Fibroblast of villous mesenchyme (primary cell): ENCODE results near the gene GLRX3. TPM values are rescaled to one million over a fixed set of nuclear protein-coding genes. Genes with fewer than 3 reads are reported as not detected.

Experiments used
- DNase-seq: peaks from one replicate; pipeline ENCODE4 v3.0.0-alpha.2; 2010; ENCODE audit warnings: low read depth
- H3K4me3 ChIP-seq: 2 replicates; pipeline ENCODE4 v1.5.1; 2011; ENCODE audit warnings: low read depth, mild to moderate bottlenecking, low read length
- CTCF ChIP-seq: IDR thresholded peaks from 2 replicates; pipeline ENCODE4 v1.5.1; 2012; ENCODE audit warnings: low read depth, mild to moderate bottlenecking, low read length; ENCODE audit not compliant: insufficient read depth
- total RNA-seq: library from RNA; depleted of rRNA; stranded (reverse); fragments of >200 nt; gene quantifications from 2 replicates; pipeline ENCODE4 v1.2.3, GENCODE V29; 2012

Gene GLRX3
- total RNA-seq, 1 donor: 75.6 TPM

- H3K4me3 ChIP-seq: no peak overlapping the region
- TF ChIP-seq CTCF: peak; percentile 37
- peak; percentile 26 for DNase-seq
Measured at GRCh38 chr10:130160775-130161174, 24.6 kb downstream of the GLRX3 start.

GRCh38 chr10:130161331-130161730, 25.1 kb downstream of the GLRX3 start:
- H3K4me3 ChIP-seq: no peak overlapping the region
- TF ChIP-seq CTCF: no peak
- DNase-seq: peak; percentile 9

GRCh38 chr10:130167193-130167592, 31.0 kb downstream of the GLRX3 start:
- no peak overlapping the region for H3K4me3 ChIP-seq
- no peak for DNase-seq
- no peak for TF ChIP-seq CTCF

GRCh38 chr10:130167707-130168106, 31.5 kb downstream of the GLRX3 start:
- DNase-seq: no peak
- no peak overlapping the region for H3K4me3 ChIP-seq
- no peak for TF ChIP-seq CTCF

- H3K4me3 ChIP-seq: no peak overlapping the region
- TF ChIP-seq CTCF: no peak
- no peak for DNase-seq
Measured at GRCh38 chr10:130169136-130169859, 33.1 kb downstream of the GLRX3 start.

- DNase-seq: no peak
- no peak overlapping the region for H3K4me3 ChIP-seq
- no peak for TF ChIP-seq CTCF
Measured at GRCh38 chr10:130171196-130171595, 35.0 kb downstream of the GLRX3 start.

GRCh38 chr10:130174328-130174727, 38.1 kb downstream of the GLRX3 start:
- no peak overlapping the region for H3K4me3 ChIP-seq
- TF ChIP-seq CTCF: no peak
- no peak for DNase-seq
